Fibroblast of lung (primary cell): ENCODE measurements around the gene TRAF3. TPM values are rescaled to one million over a fixed set of nuclear protein-coding genes. Genes with fewer than 3 reads are reported as not detected.

Source experiments
- DNase-seq, 2 donors: peaks; one replicate each; pipeline versions ENCODE4 v3.0.0 to v3.0.0-alpha.2; 2010; ENCODE audit warnings: low read depth in 2 of 2
- H2AFZ ChIP-seq: 2 replicates; pipeline ENCODE4 v1.5.1; 2012; ENCODE audit warnings: low read length, control low read depth, inconsistent platforms
- H3K27ac ChIP-seq: 2 replicates; pipeline ENCODE4 v1.5.1; 2011; ENCODE audit warnings: low read length, control low read depth; ENCODE audit not compliant: insufficient read depth
- H3K27me3 ChIP-seq: 2 replicates; pipeline ENCODE4 v1.5.1; 2011; ENCODE audit warnings: mild to moderate bottlenecking, low read length; ENCODE audit not compliant: control insufficient read depth, insufficient read depth
- H3K36me3 ChIP-seq: 2 replicates; pipeline ENCODE4 v1.5.1; 2011; ENCODE audit warnings: low read length; ENCODE audit not compliant: control insufficient read depth, insufficient read depth
- H3K4me1 ChIP-seq: 2 replicates; pipeline ENCODE4 v1.5.1; 2011; ENCODE audit warnings: low read length; ENCODE audit not compliant: control insufficient read depth, insufficient read depth; ENCODE audit errors: extremely low read depth
- H3K4me2 ChIP-seq: 2 replicates; pipeline ENCODE4 v1.5.1; 2011; ENCODE audit warnings: low read length, control low read depth; ENCODE audit not compliant: insufficient read depth; ENCODE audit errors: extremely low read depth
- H3K4me3 ChIP-seq, 4 experiments: fragments of 200-600 bp in 1 of 4; sonication (generic) in 1 of 4; replicated peaks in 1 of 4; 2 replicates each; pipeline ENCODE4 v1.5.1; 2011 to 2016; ENCODE audit warnings: low read length in 4 of 4, low read depth in 3 of 4, mild to moderate bottlenecking in 3 of 4, control low read depth in 2 of 4, inconsistent platforms in 1 of 4, mixed read lengths in 1 of 4; ENCODE audit not compliant: insufficient read depth in 1 of 4; ENCODE audit errors: control extremely low read depth in 1 of 4
- H3K79me2 ChIP-seq: 2 replicates; pipeline ENCODE4 v1.5.1; 2012; ENCODE audit warnings: mild to moderate bottlenecking, low read length, inconsistent platforms; ENCODE audit not compliant: control insufficient read depth, insufficient read depth
- H3K9ac ChIP-seq: 2 replicates; pipeline ENCODE4 v1.5.1; 2011; ENCODE audit warnings: mild to moderate bottlenecking, low read length, control low read depth; ENCODE audit not compliant: insufficient read depth
- H3K9me3 ChIP-seq: 2 replicates; pipeline ENCODE4 v1.5.1; 2012; ENCODE audit warnings: low read depth, low read length; ENCODE audit not compliant: control insufficient read depth, insufficient read depth
- H4K20me1 ChIP-seq: 2 replicates; pipeline ENCODE4 v1.5.1; 2011; ENCODE audit warnings: low read length; ENCODE audit not compliant: control insufficient read depth, insufficient read depth; ENCODE audit errors: extremely low read depth
- CTCF ChIP-seq, 2 donors: IDR thresholded peaks in 1 of 2; conservative IDR thresholded peaks in 1 of 2; 1 replicate in 1 of 2; 2 replicates in 1 of 2; pipeline ENCODE4 v1.5.1; 2011 to 2012; ENCODE audit warnings: low read length in 2 of 2, control low read depth in 1 of 2, inconsistent platforms in 1 of 2, low read depth in 1 of 2, mild to moderate bottlenecking in 1 of 2
- EZH2 ChIP-seq: IDR thresholded peaks from 2 replicates; pipeline ENCODE4 v1.5.1; 2012; ENCODE audit warnings: low read length, control low read depth, mild to moderate bottlenecking; ENCODE audit errors: missing control alignments
- polyA plus RNA-seq, 2 donors: library from polyadenylated mRNA; depleted of rRNA in 1 of 2; stranded (reverse) in 1 of 2; unstranded in 1 of 2; fragments of >200 nt; gene quantifications; 2 replicates each; pipeline ENCODE4 v1.2.1, GENCODE V29; 2011 to 2012; ENCODE audit warnings: missing spikeins in 1 of 2
- total RNA-seq: library from RNA; depleted of rRNA; stranded (reverse); fragments of >200 nt; gene quantifications from 2 replicates; pipeline ENCODE4 v1.2.1, GENCODE V29; 2014

Gene TRAF3
- total and polyA plus RNA-seq, 2 donors (not counting 1 experiment from before 2014, with no cell fraction given): 12.1 to 14.4 TPM

- Histone ChIP-seq H2AFZ (no peak overlapping the region), H3K4me1 (no peaks in the 10 kb centered on the region), H3K9me3 (no peaks in the 10 kb centered on the region), H3K79me2 (no peaks in the 10 kb centered on the region), H3K27me3 (no peaks in the 10 kb centered on the region), H3K4me2 (no peak overlapping the region), H4K20me1 (no peaks in the 10 kb centered on the region), H3K36me3 (peaks cover 8% of the 10 kb centered on the region), H3K27ac (no peak overlapping the region), H3K9ac (no peak overlapping the region), H3K4me3 (no peak overlapping the region)
- TF ChIP-seq CTCF (conservative IDR thresholded peaks at IDR 0.05 in 1 of 2, IDR thresholded peaks at IDR 0.05 in 1 of 2; ENCODE audit: low read depth in 1 of 2, low read length in 2 of 2) (no peak), EZH2 (no peak)
- DNase-seq: no peak
These were observed 47.4 kb upstream of the TRAF3 start for GRCh38 chr14:102729825-102730224.

GRCh38 chr14:102731101-102731870 is 46.0 kb upstream of the TRAF3 start:
- no peak for DNase-seq
- no peaks in the 10 kb centered on the region for H4K20me1 ChIP-seq

More at GRCh38 chr14:102731101-102731870, 46.0 kb upstream of the TRAF3 start:
- TF ChIP-seq EZH2: no peak
- TF ChIP-seq CTCF (conservative IDR thresholded peaks at IDR 0.05 in 1 of 2, IDR thresholded peaks at IDR 0.05 in 1 of 2; ENCODE audit: low read depth in 1 of 2, low read length in 2 of 2): no peak
- Histone ChIP-seq H3K27ac (no peak overlapping the region), H3K9me3 (no peaks in the 10 kb centered on the region), H3K27me3 (no peaks in the 10 kb centered on the region), H3K4me2 (no peak overlapping the region), H3K36me3 (peaks cover 8% of the 10 kb centered on the region), H3K4me1 (no peaks in the 10 kb centered on the region), H3K9ac (no peak overlapping the region), H3K79me2 (no peaks in the 10 kb centered on the region), H2AFZ (no peak overlapping the region), H3K4me3 (no peak overlapping the region)
